CD4-positive, alpha-beta T cell treated with Interleukin-15 for 1 hour (primary cell): ENCODE data around the gene DGUOK.
"Not testable (repeated sequence)": the region's sequence is repeated elsewhere in the genome, so short reads cannot be mapped to it uniquely, and the experiment has no call there.

Experiments used
- DNase-seq: peaks from one replicate; pipeline ENCODE4 v3.0.0-alpha.2; 2020

DGUOK gene

DNA sequence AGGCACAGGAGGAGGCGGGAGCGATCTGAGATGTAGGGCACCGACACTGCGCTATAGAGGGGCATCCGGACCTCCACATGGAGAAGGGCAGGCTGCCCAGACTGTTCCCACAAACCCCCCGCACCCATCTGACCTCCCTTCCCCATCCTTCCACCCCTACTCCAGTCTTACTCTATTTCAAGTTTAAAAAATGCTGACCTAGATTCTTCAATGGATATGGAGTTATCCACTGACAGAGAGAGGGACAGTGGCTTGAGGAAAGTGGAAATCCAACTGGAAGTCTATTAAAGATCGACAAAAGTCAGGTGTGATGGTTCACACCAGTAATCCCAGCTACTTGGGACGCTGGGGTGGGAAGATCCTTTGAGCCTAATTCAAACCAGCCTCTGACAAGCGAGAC, 5.1 kb upstream of the DGUOK start:
- DNase-seq: no peak

DNA sequence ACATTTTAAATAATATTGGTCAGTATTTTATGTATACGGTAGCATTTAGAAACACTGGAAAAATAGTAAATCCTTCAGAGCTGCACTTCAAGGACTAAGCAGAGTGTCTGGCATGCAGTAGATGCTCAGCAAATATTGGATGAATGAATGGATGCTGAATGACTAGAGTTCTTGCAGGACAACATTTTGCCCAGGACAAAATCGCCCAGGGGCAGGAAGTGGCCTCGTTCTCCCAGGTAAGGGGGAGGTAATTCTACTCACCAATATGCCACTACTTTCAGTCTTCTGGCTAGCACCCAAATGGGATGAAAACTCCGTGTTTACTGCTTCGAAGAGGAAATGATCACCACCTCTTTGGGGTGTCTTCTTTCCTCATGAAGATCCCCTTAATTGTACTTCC, 4.0 kb upstream of the DGUOK start:
- DNase-seq: no peak

DNA sequence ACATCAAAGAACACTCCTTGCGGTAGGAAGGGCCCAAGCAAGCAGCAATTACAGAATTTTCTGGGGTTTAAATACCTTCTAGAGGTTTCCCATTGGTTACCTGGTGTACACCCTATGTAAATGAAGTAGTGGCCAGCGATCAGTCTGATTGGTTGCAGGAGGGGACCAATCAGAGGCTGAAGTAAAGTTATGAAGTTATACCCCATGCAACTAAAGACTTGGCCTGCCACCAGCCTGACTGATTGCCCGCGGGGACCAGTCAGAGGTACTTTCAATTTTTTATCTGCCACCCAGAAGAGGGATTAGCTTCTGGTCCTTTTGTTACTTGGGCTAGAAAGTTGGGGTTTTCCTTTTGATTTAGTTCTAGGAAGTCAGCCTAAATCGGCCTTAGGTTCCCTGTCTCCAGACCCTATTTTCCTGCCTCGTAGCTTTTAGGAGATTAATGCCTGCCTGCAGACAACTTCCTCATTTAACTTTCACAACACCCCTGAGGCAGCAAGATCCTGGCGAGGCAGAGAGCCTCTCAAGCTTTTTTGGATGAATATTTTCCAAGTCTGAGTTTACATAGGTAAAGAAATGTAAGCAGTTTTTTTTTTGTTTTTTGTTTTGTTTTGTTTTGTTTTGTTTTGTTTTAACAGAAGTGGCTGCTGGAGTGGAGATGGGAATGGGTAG, 1.5 kb upstream of the DGUOK start:
- no peak for DNase-seq

DNA sequence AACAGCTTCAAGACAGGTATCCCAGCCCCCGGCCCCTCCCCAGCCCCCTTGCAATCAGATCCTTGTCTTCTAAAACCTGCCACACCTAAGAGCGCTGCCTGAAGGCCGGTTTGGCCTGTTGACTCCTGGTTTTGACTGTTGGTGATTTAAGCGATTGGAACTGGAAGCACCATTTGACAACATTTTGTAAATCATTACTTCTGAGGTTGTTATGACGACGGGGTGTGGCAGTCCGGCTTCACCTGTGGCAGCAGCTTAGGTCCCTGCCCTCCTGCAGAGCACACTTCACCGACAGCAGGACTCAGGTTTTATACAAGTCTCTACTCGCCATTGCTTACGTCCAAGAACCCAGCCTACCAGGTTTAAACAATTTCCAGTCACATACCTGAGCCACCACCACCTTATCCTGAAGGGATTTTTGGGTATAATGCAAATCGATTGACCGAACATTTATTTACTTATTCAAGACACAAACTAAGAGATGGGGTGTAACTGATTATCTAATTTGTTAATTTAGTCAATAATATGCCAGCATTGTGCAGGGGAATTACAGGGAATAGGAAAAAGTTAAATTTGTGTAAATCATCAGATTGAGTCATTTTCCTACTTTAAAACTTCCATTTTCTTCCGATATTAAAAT, 707 bp upstream of the DGUOK start:
- no peak for DNase-seq

DNA sequence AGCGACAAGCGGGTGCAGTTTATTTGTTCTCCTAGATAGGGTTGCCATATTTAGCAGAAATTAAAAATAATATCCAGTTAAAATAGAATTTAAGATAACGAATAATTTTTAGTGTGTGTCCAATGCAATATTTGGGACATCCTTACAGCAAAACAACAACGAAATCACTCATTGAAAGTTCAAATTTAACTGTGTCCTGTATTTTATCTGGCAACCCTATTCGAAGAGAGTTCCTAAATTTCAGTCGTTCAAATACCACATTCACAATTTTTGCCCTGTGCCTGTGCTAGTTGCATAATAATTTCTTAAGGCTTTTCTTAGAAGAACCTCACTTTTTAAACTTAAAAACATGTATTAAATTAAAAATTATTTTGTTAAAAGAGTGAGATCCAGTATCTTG, 664 bp downstream of the DGUOK start:
- DNase-seq: no peak

DNA sequence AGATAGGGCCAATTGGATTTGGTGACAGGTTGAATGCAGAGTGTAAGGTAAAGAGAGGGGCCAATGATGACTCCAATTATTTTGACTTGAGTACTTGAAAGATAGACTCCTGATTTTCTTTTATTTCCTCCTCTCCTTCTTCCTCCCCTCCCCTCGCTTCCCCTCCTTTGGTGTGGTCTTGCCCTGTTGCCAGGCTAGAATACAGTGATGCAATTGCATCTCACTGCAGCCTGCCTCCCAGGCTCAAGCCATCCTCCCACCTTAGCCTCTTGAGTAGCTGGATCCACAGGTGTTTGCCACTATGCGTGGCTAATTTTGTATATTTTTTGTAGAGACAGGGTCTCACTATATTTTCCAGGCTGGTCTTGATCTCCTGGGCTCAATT, 2.3 kb downstream of the DGUOK start:
- no peak for DNase-seq

DNA sequence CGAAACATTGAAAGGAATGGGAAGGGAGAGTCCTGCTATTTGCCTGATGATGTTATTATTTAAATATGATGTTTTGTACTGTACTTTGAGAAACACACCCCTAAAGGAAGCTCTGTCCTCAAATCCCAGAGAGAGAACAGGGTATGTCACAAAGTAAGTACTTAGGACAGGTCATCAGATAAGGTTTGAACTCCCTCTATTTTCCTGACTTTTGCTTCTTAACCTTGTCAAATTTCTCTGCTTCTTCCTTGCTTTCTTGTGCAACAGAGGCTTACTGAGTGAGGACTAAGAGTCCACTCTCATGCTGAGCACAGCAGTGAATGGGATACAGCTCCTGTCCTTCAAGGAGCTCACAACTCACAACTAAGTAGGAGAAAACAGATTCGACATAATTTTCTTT, 3.7 kb downstream of the DGUOK start:
- DNase-seq: no peak

DNA sequence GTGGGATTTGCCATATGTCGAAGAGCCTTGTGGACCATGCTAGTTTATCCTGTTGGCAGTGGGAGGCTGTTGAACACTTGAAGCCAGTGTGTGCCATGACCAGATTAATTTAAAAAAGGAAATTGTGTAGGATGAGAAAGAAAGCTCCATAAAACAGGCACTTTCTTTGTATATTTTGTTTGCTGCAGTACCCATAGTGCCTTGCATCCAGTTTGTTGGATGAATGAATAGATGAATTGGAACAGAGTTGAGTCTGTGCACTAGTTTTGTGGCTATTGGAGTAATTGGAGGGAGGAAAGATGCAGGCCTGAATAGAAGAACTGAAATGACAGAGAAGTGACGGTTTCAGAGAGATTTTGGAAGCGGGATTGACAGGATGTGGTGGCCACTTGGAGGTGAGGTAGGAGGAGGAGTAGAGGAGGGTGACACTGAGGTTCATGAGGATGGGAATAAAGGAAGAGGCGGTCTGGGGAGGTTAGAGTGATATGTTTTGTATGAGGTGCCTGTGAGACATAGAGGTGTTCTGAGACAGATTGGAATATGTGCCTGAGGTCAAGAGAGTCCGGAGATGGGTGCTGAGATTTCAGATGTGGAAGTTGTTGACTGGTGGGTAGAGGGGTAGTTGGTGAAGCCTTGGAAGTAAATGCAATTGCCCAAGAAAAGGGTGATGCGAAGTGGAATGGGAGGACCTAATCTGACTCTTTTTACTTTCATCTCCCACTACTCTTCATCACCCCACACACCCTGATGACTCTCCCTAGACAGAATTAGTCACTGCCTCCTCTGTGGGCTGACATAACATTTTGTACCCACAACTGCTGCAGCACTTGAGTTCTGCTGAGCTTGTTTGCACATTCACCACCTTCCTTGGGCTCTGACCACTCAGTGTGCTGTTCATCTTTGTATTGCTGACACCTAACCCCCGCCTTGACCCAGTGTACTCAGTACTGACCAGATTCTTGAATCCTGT, 5.1 kb downstream of the DGUOK start:
- no peak for DNase-seq

DNA sequence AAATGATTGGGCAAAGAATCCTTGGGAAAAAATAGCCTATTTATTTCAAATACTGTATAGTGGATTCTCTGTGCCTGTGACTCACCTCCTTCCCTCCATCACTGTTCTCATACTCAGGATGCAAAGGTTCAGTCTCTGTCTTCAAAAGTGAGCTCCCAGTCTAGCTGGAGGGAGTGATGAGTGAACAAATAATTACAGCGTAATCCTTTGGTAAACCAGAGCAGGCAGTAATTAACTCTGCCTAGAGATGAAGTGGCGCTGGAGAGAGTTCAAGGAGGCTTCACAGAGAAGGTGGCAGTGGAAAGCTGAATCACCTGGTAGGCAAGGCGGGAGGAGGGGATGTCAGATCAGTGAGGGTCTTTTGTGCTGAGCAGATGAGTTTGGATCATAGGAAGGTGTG, 6.5 kb downstream of the DGUOK start:
- DNase-seq: no peak

DNA sequence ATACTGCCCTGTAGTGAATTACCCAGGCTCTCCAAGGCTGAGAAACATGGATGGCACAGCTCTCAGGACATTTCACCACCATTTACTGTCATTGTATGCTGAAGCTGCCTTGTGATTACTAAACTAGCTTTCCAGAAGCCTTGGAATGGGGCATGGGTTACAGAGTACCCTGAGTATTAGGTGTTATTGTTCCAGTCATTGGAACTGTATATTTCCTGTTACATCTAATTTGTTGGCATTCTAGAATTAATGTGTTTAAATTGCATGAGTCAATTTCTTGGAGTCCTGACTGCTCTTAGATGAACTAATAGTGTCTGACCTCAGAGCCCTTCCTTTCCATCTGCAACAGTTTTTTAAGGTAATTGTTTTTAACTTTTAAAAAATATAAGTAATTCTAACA, 9.0 kb downstream of the DGUOK start:
- no peak for DNase-seq

DNA sequence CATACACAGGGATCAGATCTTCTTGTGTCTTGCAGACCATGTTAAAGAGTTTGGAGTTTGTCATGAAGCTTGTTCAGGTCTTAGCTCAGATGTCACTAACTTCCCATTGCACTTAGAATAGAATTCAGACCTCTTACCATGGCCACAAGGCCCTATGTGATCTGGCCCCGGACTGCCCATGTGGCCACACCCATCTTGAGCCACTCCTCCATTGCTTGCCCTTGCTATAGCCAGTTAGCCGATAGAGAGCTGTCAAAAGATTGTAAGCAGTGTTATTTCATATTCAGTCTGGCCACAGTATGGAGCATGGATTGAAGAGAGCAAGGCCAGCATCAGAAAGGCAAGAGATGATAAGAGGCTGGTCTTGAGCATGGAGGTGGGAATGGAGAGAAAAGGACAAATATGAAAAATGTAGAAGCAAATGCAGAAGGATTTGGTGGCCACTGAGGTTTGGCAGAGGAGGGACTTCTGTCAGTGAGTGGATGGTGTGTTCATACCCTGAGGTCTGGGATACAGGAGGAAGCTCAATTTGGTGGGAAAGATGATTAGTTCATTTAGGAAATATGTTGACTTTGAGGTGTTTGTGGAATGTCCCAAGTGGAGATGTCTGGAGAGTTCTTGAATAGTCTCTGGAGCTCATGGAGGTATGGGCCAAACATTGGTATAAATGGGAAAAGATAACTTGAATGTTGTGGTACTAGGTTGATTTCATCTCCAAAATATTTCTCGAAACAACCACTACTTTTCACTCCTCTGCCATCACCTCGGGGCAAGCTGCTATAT, 10.6 kb downstream of the DGUOK start:
- DNase-seq: no peak

DNA sequence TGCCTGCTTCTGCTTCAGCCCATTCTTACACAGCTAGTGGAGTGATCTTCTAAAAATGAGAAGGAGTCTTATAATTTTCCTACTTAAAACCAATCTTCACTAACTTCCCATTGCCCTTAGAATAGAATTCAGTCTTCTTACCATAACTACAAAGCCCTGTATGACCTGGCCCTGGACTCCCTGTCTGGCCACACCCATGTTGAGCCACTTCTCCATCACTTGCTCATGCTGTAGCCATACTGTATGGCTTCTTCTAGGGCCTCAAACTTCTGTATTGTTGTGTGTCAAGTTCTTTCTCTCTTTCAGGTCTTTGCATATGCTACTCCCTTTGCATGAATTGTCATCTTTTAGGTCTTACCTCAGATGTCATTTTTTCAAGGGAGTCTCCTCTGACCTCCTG, 11.2 kb downstream of the DGUOK start:
- DNase-seq: no peak

DNA sequence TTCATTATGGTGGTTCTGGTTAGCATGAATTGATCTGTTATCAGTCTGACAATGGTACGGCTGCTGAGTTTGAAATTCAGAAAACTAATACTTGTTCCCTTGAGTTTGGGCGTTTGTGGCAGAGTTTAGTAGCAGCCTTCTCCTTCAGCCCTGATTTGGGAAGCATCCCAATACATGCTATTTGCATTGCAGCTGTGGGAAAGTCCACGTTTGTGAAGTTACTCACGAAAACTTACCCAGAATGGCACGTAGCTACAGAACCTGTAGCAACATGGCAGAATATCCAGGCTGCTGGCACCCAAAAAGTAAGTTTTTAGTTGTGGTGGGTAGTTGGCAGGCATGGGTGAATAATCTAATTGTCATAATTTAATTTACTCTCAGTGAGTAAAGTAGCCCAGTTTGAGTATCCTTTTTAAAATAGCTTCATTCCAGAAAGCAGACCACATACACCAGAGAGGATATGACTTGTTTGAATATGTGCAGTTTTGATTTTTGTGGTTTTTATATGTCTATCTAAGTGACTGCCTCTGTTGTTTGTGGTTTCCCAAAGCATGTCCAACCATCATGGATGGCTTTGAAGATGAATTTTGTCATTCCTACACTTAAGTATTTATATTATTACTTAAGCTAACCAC, 12.2 kb downstream of the DGUOK start:
- DNase-seq: no peak

DNA sequence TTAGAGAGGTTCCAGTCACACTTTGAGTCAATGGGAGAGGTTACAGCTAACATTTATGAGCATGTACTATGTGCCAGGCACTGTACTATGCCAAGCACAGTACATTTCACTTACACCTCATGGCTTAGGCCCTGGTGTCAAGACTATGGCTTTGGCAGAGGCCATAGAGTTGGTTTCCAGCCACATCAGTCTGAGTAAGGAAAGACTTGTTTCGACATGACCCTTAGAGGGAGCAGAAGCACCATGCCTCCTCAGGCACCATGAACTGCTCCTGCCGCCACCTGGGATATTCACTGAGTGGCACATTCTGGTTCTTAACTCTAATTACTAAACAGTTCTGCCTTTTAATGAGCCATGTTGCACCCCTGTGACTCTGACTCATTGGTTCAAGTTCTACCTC, 12.7 kb downstream of the DGUOK start:
- peak; percentile 29 for DNase-seq

DNA sequence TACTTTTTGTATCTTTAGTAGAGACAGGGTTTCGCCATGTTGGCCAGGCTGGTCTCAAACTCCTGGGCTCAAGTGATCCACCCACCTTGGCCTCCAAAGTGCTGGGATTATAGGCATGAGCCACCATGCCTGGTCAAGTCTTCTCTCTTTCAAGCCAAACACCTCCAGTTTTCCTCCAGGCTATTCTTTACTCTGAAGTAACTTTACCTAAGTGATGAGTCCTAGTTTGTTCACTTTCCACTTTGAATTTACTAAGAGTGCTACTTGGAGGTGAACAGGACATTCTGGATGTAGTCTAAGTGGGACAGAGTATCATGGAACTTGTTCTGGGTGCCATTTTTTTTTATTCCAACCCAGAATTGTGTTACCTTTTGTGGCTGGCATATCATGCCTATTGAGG, 13.4 kb downstream of the DGUOK start:
- DNase-seq: not testable (repeated sequence)

DNA sequence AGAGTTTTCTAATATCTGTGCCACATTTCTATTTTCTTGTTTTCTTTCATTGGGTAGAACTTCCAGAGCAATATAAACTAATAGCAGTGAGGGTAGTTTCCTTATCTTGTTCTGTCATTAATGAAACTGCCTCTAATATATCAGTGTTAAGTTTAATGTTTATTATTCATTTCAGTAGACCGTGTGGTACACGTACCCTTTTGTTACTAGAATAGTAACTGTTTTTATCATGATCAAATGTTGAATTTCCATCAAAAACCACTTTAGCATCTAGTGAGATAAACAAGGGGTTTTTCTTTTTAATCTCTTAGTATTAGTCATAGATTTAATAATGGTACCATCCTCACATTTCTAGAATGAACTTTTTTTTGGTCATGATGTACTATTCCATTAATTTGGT, 16.0 kb downstream of the DGUOK start:
- DNase-seq: no peak

DNA sequence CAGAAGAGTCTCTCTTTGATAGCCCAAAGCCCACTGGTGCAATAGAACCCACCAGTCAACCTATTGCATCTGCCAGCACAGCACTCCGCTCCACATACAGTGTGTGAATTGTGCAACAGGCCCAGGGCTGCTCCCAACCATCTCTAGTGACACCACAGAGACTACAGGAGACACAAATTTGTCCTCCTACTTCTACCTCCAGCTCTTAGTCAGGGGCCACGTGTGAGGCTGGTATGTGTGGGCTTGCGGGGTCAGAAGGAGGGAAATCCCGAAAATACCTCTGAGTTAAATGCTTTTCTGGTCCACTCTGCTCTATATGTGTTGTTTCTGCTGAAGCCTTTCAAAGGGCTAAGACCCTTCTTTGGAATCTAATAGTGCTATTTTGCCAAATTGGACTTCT, 18.0 kb downstream of the DGUOK start:
- DNase-seq: no peak

DNA sequence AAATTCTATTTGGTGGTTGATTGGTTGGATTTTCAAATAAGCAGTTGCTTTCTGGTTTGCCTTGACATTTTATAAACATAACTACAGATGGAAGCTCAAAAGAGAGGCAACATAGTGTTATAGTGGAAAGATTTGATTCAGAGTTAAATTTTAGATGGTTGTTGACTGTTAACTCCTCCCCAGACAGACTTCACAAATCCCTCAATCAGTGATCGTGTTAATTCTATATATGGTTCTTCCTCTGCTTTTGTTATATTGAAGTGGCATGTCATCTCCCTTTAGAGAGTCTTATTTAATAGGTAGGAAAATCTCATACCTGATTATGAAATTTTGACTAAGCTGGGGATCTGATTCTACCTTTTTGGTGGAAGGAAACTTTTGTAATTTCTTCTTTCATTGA, 19.5 kb downstream of the DGUOK start:
- DNase-seq: no peak

DNA sequence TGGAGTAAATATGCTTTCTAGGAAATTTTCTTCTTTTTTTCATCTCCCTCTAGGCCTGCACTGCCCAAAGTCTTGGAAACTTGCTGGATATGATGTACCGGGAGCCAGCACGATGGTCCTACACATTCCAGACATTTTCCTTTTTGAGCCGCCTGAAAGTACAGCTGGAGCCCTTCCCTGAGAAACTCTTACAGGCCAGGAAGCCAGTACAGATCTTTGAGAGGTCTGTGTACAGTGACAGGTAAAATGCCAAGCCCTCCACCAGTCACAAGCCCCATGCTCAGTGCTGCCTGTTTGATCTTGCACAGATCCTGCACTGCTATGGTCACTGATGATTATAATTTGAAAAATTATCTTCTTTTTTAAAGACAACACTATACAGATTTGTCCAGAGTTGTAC, 20.0 kb downstream of the DGUOK start:
- no peak for DNase-seq

DNA sequence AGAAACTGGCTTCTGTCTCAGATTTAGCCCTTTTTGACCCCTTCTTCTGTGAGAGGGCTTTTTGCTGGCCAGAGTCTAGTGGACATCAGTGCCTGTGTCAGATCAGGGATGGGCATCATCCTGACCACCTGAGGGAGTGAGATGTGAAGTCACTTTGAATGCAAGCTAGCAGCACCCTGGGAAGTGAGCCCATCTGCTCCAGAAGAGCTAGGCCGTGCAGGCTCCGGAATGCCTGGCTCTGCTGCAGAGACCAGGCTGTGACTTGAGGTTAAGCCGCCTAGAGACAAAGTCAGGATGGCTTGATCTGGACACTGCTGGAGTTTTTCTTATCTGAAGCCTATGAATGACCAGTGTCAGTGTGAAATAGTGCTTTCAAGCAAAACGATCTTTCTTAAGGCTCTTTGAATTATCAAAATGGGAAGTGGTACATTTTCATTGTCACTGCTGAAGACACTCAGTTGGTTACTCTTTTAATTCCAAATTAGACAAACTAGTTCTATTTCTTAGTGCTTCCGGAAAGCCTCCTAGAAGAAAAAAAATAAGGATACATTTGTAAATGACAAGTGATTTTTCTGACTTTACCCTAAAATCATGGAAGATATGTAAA, 20.8 kb downstream of the DGUOK start:
- no peak for DNase-seq

DNA sequence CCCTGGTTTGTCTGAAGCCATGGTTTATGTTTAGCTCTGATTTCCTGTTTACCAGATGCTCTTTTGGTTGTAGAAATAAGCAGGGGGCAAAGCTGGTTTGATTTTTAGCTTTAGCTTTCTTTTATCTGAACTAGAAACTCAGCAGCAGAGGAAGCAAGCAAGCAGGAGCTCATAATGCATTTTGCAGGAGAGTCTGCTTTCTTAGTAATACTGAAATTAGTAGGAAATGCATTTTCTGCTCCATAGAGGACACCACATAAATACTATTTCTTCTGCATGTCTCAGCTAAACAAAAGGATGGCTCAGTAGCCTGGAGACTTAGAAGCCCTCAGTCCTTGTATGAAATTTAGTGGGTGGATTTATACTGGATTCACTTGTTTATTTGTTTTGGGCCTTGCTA, 23.1 kb downstream of the DGUOK start:
- DNase-seq: no peak
